Liver (tissue), 9 donors: Measurements from ENCODE around the gene DNASE2B. TPM values are rescaled to one million over a fixed set of nuclear protein-coding genes. Genes with fewer than 3 reads are reported as not detected.

Experiments used
- DNase-seq: peaks from one replicate; pipeline ENCODE4 v3.0.0-alpha.2; 2017; ENCODE audit warnings: low spot score
- H3K27ac ChIP-seq, 2 donors: one replicate each; pipeline ENCODE4 v1.7.0; 2013; ENCODE audit warnings: inconsistent platforms in 2 of 2, low read length in 2 of 2, control low read depth in 1 of 2, low read depth in 1 of 2, mild to moderate bottlenecking in 1 of 2
- H3K27me3 ChIP-seq, 4 donors: one replicate each; pipeline versions ENCODE4 v1.6.1 to v1.7.0; 2013; ENCODE audit warnings: low read length in 3 of 4, inconsistent platforms in 1 of 4, mild to moderate bottlenecking in 1 of 4, moderate library complexity in 1 of 4; ENCODE audit not compliant: control insufficient read depth in 4 of 4, insufficient read depth in 4 of 4
- H3K36me3 ChIP-seq, 4 donors: one replicate each; pipeline versions ENCODE4 v1.6.1 to v1.7.0; 2013; ENCODE audit warnings: low read length in 3 of 4, mild to moderate bottlenecking in 3 of 4, low read depth in 1 of 4, moderate library complexity in 1 of 4; ENCODE audit not compliant: control insufficient read depth in 4 of 4, insufficient read depth in 3 of 4
- H3K4me1 ChIP-seq, 4 donors: one replicate each; pipeline versions ENCODE4 v1.6.1 to v1.7.0; 2013; ENCODE audit warnings: low read length in 3 of 4, mild to moderate bottlenecking in 3 of 4, moderate library complexity in 1 of 4; ENCODE audit not compliant: control insufficient read depth in 4 of 4, insufficient read depth in 4 of 4
- H3K4me3 ChIP-seq, 3 donors: one replicate each; pipeline versions ENCODE4 v1.6.1 to v1.7.0; 2013; ENCODE audit warnings: low read length in 3 of 3, control low read depth in 1 of 3, low read depth in 1 of 3, mild to moderate bottlenecking in 1 of 3
- H3K9ac ChIP-seq, 2 donors: one replicate each; pipeline ENCODE4 v1.7.0; 2013; ENCODE audit warnings: low read length in 2 of 2, mild to moderate bottlenecking in 2 of 2, moderate library complexity in 2 of 2, control low read depth in 1 of 2, low read depth in 1 of 2
- H3K9me3 ChIP-seq, 4 donors: one replicate each; pipeline versions ENCODE4 v1.6.1 to v1.7.0; 2013; ENCODE audit warnings: low read length in 3 of 4; ENCODE audit not compliant: control insufficient read depth in 4 of 4
- ATF3 ChIP-seq: IDR thresholded peaks from 2 replicates; pipeline ENCODE4 v1.6.1; 2016; ENCODE audit warnings: antibody characterized with exemption
- CTCF ChIP-seq: fragments of 150-350 bp; IDR thresholded peaks from 2 replicates; pipeline ENCODE4 v1.5.1; 2017; ENCODE audit warnings: improper control_type of control experiment, low read depth, low read length; ENCODE audit not compliant: missing input control
- FOXA1 ChIP-seq: IDR thresholded peaks from 2 replicates; pipeline ENCODE4 v1.6.1; 2016; ENCODE audit warnings: antibody characterized with exemption
- FOXA2 ChIP-seq: IDR thresholded peaks from 2 replicates; pipeline ENCODE4 v1.6.1; 2016; ENCODE audit warnings: antibody characterized with exemption
- NR2F2 ChIP-seq: IDR thresholded peaks from 2 replicates; pipeline ENCODE4 v1.6.1; 2016; ENCODE audit warnings: antibody characterized with exemption
- REST ChIP-seq: IDR thresholded peaks from 2 replicates; pipeline ENCODE4 v1.6.1; 2016; ENCODE audit warnings: antibody characterized with exemption, mild to moderate bottlenecking
- RXRA ChIP-seq, 2 donors: IDR thresholded peaks; 2 replicates each; pipeline ENCODE4 v1.6.1; 2017 to 2018; ENCODE audit warnings: antibody characterized with exemption in 2 of 2, mild to moderate bottlenecking in 1 of 2
- TAF1 ChIP-seq: conservative IDR thresholded peaks from 2 replicates; pipeline ENCODE4 v1.6.1; 2016; ENCODE audit warnings: antibody characterized with exemption, mild to moderate bottlenecking
- YY1 ChIP-seq: IDR thresholded peaks from 2 replicates; pipeline ENCODE4 v1.6.1; 2016; ENCODE audit warnings: antibody characterized with exemption, mild to moderate bottlenecking
- ZBTB33 ChIP-seq: IDR thresholded peaks from 2 replicates; pipeline ENCODE4 v1.6.1; 2016; ENCODE audit warnings: antibody characterized with exemption
- WGBS: extraction: QIAGEN DNeasy Blood & Tissue Kit; methylation state at CpG from one replicate; pipeline ENCODE4 v1.1.7; 2013; 5-methylcytosine and 5-hydroxymethylcytosine counted together
- polyA plus RNA-seq, 2 donors: library from polyadenylated mRNA; stranded (reverse) in 1 of 2; unstranded in 1 of 2; fragments of 200-250 nt in 1 of 2; fragments of >200 nt in 1 of 2; fragmentation: Nextera tagmentation in 1 of 2; extraction: Ambion mirVana in 1 of 2; gene quantifications; one replicate each; pipeline versions ENCODE4 v1.2.1 to v1.2.3, GENCODE V29; 2013 to 2015
- total RNA-seq, 2 donors: library from RNA; depleted of rRNA; stranded (reverse); fragments of >200 nt; gene quantifications; one replicate each; pipeline ENCODE4 v1.2.3, GENCODE V29; 2014
- donor health status: healthy.
- donor health status: healthy.
- donor health status: healthy.
- donor health status: healthy.
- donor health status: healthy.

Gene DNASE2B
- total and polyA plus RNA-seq, 4 donors: not detected

GRCh38 chr1:84367219-84367618, 31.1 kb upstream of the DNASE2B start:
- H3K9me3 ChIP-seq: no peaks in the 10 kb centered on the region
- H3K4me1 ChIP-seq: no peaks in the 10 kb centered on the region
- H3K9ac ChIP-seq: no peak overlapping the region
- no peak for DNase-seq
- H3K36me3 ChIP-seq: no peaks in the 10 kb centered on the region
- H3K27me3 ChIP-seq: no peaks in the 10 kb centered on the region
- TF ChIP-seq TAF1 (no peak), CTCF (no peak), RXRA (IDR thresholded peaks at IDR 0.05) (no peak), FOXA2 (no peak), YY1 (no peak), ATF3 (no peak), ZBTB33 (no peak), NR2F2 (no peak), FOXA1 (no peak), REST (no peak)
- no peak overlapping the region for H3K4me3 ChIP-seq
- WGBS: 80% methylated on average over 1 of the region's 1 CpG
- H3K27ac ChIP-seq: no peak overlapping the region

- H3K9ac ChIP-seq: no peak overlapping the region
- 96% methylated on average over 5 of the region's 5 CpGs for WGBS
- no peaks in the 10 kb centered on the region for H3K36me3 ChIP-seq
- H3K9me3 ChIP-seq: no peaks in the 10 kb centered on the region
- H3K4me3 ChIP-seq: no peak overlapping the region
- no peaks in the 10 kb centered on the region for H3K27me3 ChIP-seq
- TF ChIP-seq ZBTB33 (no peak), REST (no peak), ATF3 (no peak)
- DNase-seq: no peak
- H3K4me1 ChIP-seq: no peaks in the 10 kb centered on the region
- H3K27ac ChIP-seq: no peak overlapping the region
Measured at GRCh38 chr1:84368441-84368840, 29.8 kb upstream of the DNASE2B start.
